ENCODE data around the gene TNFRSF14. TPM values are rescaled to one million over a fixed set of nuclear protein-coding genes. Genes with fewer than 3 reads are reported as not detected.

Gene TNFRSF14
- total RNA-seq, 6 experiments from 2014 or later: 7.4 to 14.2 (median 11.5) TPM

DNA sequence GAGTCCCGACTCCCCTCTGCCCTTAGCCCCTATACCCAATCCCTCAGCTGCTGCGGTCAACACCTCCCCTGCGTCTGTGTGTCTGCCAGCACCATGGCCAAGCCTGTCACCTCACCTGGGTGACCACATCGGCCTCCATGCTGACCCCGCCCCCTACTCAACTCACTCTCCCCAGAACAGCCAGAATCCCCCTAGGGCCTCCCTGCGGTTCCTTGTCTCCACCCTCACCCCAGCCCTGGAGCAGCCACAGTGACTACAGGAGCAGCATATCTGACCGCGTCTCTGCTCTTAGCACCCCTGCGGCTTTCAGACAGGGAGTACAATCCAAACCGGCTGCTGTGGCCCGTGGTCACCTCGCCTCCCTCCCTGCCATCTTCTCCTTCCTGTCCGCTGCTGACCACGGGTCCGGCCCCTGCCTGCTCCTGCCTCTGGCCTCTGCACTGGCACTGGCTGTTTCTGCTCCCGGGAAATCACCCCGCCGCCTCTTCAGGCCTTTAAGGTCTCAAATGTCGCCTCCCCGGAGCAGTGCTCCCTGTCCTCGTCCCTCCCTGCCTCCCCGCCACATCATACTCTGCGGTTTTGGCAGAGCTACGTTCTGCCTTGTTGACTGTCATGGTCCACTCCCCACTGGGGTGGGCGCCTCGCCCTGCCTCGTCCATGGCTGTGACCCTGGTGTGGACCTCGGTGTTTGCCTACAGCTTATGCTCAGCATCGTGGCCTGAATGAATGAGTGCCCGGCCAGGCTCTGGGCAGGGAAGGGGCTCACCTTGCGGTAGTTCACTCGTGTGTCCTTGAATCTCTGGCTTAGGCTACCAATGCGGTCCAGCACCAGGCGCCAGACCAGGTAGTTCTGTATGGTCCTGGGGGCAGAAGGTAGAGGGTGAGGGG is 41.5 kb downstream of the TNFRSF14 start:
- Mint-ChIP-seq H3K36me3 (ENCODE audit: low read depth) (no peaks in the 10 kb centered on the region; the same call in 1 of the 2 replicates), H3K9me3 (peaks cover 4% of the 10 kb centered on the region; the same call in 1 of the 2 replicates)
- DNase-seq: no peak

DNA sequence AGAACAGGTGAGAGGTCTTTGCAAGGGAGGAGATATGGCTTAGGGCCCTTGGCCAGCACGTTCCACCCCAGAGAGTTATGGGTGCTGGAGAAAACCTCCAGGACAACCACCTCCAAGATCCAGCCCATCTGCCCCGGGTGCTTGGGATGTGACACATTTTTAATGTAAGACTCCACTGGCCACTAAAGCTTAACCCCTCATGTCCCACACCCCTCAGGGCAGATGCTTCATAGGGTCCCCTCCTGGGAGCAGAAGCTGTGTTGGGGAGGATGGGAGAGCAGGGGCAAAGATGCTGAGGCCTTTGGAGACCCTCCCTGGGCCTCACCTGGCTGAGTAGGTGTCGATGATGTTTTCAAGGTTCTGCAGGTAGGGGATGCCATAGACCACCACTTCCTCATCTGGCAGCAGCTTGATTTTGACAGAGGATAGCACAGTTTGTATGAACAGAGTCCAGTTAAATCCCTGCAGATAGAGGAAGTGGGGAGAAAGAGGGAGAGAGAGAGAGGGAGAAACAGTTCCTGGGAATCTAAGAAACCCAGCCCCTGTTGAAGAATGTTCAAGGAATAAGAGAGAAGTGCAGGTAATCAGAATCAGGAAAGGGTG is 42.3 kb downstream of the TNFRSF14 start:
- no peak overlapping the region for H3K4me3 Mint-ChIP-seq
- no peaks in the 10 kb centered on the region; the same call in 1 of the 2 replicates for H3K36me3 Mint-ChIP-seq (ENCODE audit: low read depth)
- TF ChIP-seq, protein P1, sequence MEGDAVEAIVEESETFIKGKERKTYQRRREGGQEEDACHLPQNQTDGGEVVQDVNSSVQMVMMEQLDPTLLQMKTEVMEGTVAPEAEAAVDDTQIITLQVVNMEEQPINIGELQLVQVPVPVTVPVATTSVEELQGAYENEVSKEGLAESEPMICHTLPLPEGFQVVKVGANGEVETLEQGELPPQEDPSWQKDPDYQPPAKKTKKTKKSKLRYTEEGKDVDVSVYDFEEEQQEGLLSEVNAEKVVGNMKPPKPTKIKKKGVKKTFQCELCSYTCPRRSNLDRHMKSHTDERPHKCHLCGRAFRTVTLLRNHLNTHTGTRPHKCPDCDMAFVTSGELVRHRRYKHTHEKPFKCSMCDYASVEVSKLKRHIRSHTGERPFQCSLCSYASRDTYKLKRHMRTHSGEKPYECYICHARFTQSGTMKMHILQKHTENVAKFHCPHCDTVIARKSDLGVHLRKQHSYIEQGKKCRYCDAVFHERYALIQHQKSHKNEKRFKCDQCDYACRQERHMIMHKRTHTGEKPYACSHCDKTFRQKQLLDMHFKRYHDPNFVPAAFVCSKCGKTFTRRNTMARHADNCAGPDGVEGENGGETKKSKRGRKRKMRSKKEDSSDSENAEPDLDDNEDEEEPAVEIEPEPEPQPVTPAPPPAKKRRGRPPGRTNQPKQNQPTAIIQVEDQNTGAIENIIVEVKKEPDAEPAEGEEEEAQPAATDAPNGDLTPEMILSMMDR (IDR thresholded peaks at IDR 0.05): no peak
- no peak for DNase-seq
- no peaks in the 10 kb centered on the region for H3K4me1 Mint-ChIP-seq (ENCODE audit: low read depth)
- no peak overlapping the region for H3K27ac Mint-ChIP-seq
- peaks cover 15% of the 10 kb centered on the region for H3K27me3 Mint-ChIP-seq (ENCODE audit: insufficient read depth)
- H3K9me3 Mint-ChIP-seq: peaks cover 4% of the 10 kb centered on the region; the same call in 1 of the 2 replicates

More for the DNA sequence above, 41.5 kb downstream of the TNFRSF14 start:
- H3K27me3 Mint-ChIP-seq (ENCODE audit: insufficient read depth): peaks cover 13% of the 10 kb centered on the region
- TF ChIP-seq, protein P1 (IDR thresholded peaks at IDR 0.05): no peak
- no peaks in the 10 kb centered on the region for H3K4me1 Mint-ChIP-seq (ENCODE audit: low read depth)
- H3K4me3 Mint-ChIP-seq: no peak overlapping the region
- H3K27ac Mint-ChIP-seq: no peak overlapping the region

DNA sequence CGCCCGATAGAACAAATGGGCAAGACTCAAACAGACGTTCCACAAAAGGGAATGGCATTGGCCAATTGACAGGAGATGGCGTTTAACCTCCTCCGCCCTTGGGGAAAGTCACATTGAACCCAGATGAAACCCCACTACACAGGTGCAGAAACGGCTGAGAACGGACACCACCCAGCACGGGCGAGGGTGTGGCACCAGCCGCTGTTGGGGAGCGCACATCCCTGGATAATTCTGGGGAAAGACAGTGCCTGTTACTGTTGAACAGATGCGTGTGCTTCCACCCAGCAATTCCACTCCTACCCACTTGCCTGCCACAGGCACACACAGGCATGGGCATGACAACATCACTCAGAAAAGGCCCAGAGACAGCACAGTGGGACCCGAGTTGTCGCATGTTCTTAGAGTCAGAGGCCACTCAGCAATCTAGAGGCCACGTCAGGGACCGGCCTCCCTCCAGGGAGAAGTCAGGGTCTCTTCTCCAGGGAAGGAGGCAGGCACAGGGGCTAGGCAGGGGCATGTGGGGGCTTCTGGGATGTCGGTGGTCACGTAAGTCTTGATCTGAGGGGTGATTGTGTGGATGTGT is 45.6 kb downstream of the TNFRSF14 start:
- no peak overlapping the region for H3K27ac Mint-ChIP-seq
- H3K9me3 Mint-ChIP-seq: peaks cover 4% of the 10 kb centered on the region; the same call in 1 of the 2 replicates
- H3K36me3 Mint-ChIP-seq (ENCODE audit: low read depth): no peaks in the 10 kb centered on the region; the same call in 1 of the 2 replicates
- DNase-seq: no peak
- H3K4me1 Mint-ChIP-seq (ENCODE audit: low read depth): no peaks in the 10 kb centered on the region
- H3K4me3 Mint-ChIP-seq: no peak overlapping the region
- H3K27me3 Mint-ChIP-seq (ENCODE audit: insufficient read depth): peaks cover 15% of the 10 kb centered on the region
- TF ChIP-seq, protein P1 (IDR thresholded peaks at IDR 0.05): no peak

DNA sequence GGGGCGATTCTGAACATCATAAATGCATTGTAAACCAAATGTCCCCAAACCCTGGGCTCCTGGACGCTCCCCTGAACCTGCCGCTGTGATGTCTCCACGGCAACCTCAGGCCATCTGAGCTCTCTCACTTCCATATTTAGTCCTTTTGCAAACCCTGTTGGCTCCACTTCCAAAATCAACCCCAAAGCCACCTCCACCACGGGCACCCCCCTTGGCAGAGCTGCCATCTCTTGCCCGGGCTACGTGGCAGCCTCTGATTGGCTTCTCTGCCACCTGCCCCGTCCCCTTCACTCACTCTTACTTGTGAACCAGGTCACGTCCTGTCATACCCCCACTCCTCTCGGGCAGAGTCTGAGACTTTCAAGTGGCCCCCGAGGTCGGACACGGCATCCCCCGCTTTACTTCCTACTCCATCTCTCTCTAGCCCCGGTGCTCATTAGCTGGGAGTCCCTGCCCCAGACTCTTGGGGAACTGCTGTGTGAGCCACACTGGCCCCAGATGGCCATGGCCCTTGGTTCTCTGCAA is 46.2 kb downstream of the TNFRSF14 start:
- no peak for DNase-seq
- H3K4me3 Mint-ChIP-seq: no peak overlapping the region
- H3K4me1 Mint-ChIP-seq (ENCODE audit: low read depth): no peaks in the 10 kb centered on the region
- no peaks in the 10 kb centered on the region; the same call in 1 of the 2 replicates for H3K36me3 Mint-ChIP-seq (ENCODE audit: low read depth)
- TF ChIP-seq, protein P1 (IDR thresholded peaks at IDR 0.05): no peak
- H3K9me3 Mint-ChIP-seq: peaks cover 4% of the 10 kb centered on the region; the same call in 1 of the 2 replicates
- H3K27me3 Mint-ChIP-seq (ENCODE audit: insufficient read depth): peaks cover 15% of the 10 kb centered on the region
- no peak overlapping the region for H3K27ac Mint-ChIP-seq

GRCh38 chr1:2602866-2603520 is 46.8 kb downstream of the TNFRSF14 start:
- Mint-ChIP-seq H3K4me1 (ENCODE audit: low read depth) (no peaks in the 10 kb centered on the region), H3K27me3 (ENCODE audit: insufficient read depth) (peaks cover 12% of the 10 kb centered on the region), H3K27ac (no peak overlapping the region), H3K36me3 (ENCODE audit: low read depth) (no peaks in the 10 kb centered on the region; the same call in 1 of the 2 replicates), H3K4me3 (no peak overlapping the region), H3K9me3 (peaks cover 4% of the 10 kb centered on the region; the same call in 1 of the 2 replicates)
- DNase-seq: no peak
- TF ChIP-seq, protein P1 (IDR thresholded peaks at IDR 0.05): no peak
